K562 (cell line): ENCODE results near the gene KLRB1. TPM values are rescaled to one million over a fixed set of nuclear protein-coding genes. Genes with fewer than 3 reads are reported as not detected.

Source experiments
- E2F3 ChIP-seq: fragments of 250-450 bp; sonication (Bioruptor Pico); IDR thresholded peaks from 2 replicates; pipeline ENCODE4 v1.4.0; 2020; ENCODE audit warnings: mild to moderate bottlenecking
- LEF1 ChIP-seq: fragments of 450-650 bp; IDR thresholded peaks from 2 replicates; pipeline ENCODE4 v1.6.1; 2016; ENCODE audit warnings: mild to moderate bottlenecking
- MECOM ChIP-seq: fragments of 250-450 bp; sonication (Bioruptor Pico); IDR thresholded peaks from 2 replicates; pipeline ENCODE4 v1.8.0; 2022; ENCODE audit warnings: inconsistent platforms
- MTA3 ChIP-seq: fragments of 450-650 bp; formaldehyde crosslinking; IDR thresholded peaks from 2 replicates; pipeline ENCODE4 v1.6.1; 2017; ENCODE audit warnings: mild to moderate bottlenecking, borderline replicate concordance
- NCOA2 ChIP-seq, 2 experiments: fragments of 450-650 bp; IDR thresholded peaks; 2 replicates each; pipeline ENCODE4 v1.6.1; 2018; ENCODE audit warnings: mild to moderate bottlenecking in 2 of 2, moderate library complexity in 1 of 2; ENCODE audit not compliant: partially characterized antibody in 2 of 2
- NELFE ChIP-seq: IDR thresholded peaks from 2 replicates; pipeline ENCODE4 v1.6.1; 2011; ENCODE audit warnings: mild to moderate bottlenecking; ENCODE audit not compliant: insufficient read depth, insufficient read length
- POLR2AphosphoS2 ChIP-seq: IDR thresholded peaks from 2 replicates; pipeline ENCODE4 v1.6.1; 2012; ENCODE audit warnings: low read length, improper control_type of control experiment
- TCF7L2 ChIP-seq: fragments of 150-350 bp; IDR thresholded peaks from 2 replicates; pipeline ENCODE4 v1.6.1; 2016; ENCODE audit warnings: low read depth, mild to moderate bottlenecking, low read length, moderate library complexity
- ZKSCAN1 ChIP-seq: fragments of 150-350 bp; IDR thresholded peaks from 2 replicates; pipeline ENCODE4 v1.6.1; 2016; ENCODE audit warnings: low read depth, low read length
- polyA plus RNA-seq, 8 experiments: library from polyadenylated mRNA; depleted of rRNA in 4 of 8; stranded (reverse) in 5 of 8; unstranded in 3 of 8; fragments of >200 nt; fragmentation: Nextera tagmentation in 2 of 8; fragmentation: Illumina TruSeq in 1 of 8; extraction: Ambion mirVana in 2 of 8; extraction: Trizol in 1 of 8; gene quantifications; 2 replicates each; pipeline versions ENCODE4 v1.2.1 to v1.2.3, GENCODE V29; 2011 to 2014; ENCODE audit warnings: inconsistent platforms in 1 of 8, missing spikeins in 1 of 8
- total RNA-seq, 7 experiments: library from RNA; depleted of rRNA in 6 of 7; stranded (reverse); fragments of >200 nt in 6 of 7; fragmentation: Illumina TruSeq in 2 of 7; extraction: Trizol in 2 of 7; gene quantifications; 2 replicates each; pipeline versions ENCODE4 v1.2.1 to v1.2.3, GENCODE V29; 2011 to 2021; ENCODE audit warnings: low replicate concordance in 1 of 7
- TF ChIP-seq, protein P1 (sequence below), 2 experiments: IDR thresholded peaks; 2 replicates each; pipeline ENCODE4 v1.6.1; 2011; ENCODE audit warnings: borderline replicate concordance in 1 of 2, control low read depth in 1 of 2, low read depth in 1 of 2, low read length in 1 of 2, mild to moderate bottlenecking in 1 of 2, mixed read lengths in 1 of 2, moderate library complexity in 1 of 2; ENCODE audit not compliant: insufficient read depth in 1 of 2, insufficient read length in 1 of 2, poor library complexity in 1 of 2, severe bottlenecking in 1 of 2; ENCODE audit errors: extremely low read depth in 1 of 2
- TF ChIP-seq, protein P2 (sequence below): fragments of 450-650 bp; IDR thresholded peaks from 2 replicates; pipeline ENCODE4 v1.6.1; 2016; ENCODE audit warnings: mild to moderate bottlenecking, moderate library complexity
- TF ChIP-seq, protein P3 (sequence below): fragments of 450-650 bp; formaldehyde crosslinking; IDR thresholded peaks from 2 replicates; pipeline ENCODE4 v1.4.0; 2020; ENCODE audit warnings: mild to moderate bottlenecking, moderate library complexity

KLRB1 gene
- total and polyA plus RNA-seq, 9 of the 15 experiments (the other 6 are each of a cell fraction or from before 2014, with no cell fraction given): not detected

DNA sequence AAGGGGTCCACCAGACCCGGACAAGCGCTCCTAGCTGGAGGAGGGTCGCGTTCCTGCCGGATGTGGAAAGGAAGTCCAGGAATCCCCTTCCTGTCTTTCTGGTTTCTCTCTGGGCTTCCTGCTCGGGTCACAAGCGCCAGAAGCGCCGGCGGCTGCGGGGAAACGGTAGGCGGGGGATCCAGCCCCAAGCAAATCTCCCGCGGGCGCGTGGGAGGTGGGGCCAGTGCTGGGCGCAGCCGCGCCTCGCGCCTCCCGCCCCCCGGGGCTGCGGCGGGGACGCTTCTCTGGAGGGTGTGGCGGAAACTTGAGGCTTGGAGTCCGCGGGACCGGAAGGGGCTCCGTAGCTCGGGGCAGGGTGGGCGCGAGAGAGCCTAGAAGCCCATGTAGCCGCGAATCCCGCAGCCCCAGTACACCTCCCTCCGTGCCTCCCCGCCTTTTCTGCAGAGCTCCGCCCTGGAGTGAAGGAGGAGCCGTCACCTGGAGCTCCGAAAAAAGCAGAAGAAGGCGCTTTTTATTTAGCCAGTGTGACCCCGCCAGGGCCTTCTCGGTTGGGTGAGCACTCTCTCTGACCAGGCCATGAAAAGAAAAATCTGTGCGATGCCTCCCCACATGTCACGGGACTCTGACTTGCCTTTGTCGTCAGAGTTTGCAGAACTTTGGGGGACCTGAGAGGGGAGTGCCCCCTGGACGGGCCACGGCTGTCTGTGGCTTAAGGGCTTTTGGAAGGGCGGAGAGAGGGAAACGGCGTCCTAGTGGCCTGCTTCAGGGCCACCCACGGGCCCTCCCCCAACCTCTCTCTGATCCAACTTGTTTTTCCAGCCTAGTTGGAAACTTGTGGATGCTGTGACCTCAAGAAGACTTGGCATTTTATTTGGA, 40.3 kb upstream of the KLRB1 start (continued):
- TF ChIP-seq, protein P1, sequence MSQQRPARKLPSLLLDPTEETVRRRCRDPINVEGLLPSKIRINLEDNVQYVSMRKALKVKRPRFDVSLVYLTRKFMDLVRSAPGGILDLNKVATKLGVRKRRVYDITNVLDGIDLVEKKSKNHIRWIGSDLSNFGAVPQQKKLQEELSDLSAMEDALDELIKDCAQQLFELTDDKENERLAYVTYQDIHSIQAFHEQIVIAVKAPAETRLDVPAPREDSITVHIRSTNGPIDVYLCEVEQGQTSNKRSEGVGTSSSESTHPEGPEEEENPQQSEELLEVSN (IDR thresholded peaks at IDR 0.05; ENCODE audit: borderline replicate concordance in 1 of 2, extremely low read depth in 1 of 2, insufficient read depth in 1 of 2, insufficient read length in 1 of 2, low read depth in 1 of 2, low read length in 1 of 2, poor library complexity in 1 of 2, severe bottlenecking in 1 of 2): peak; percentile 85 to 93
- no peak for TF ChIP-seq MTA3
- TF ChIP-seq LEF1: 0 out of 2 replicates have a peak, but pooled peaks have one; percentile 42
- no peak for TF ChIP-seq MECOM (CRISPR knock-in tag)
- no peak for TF ChIP-seq NCOA2 (IDR thresholded peaks at IDR 0.05; ENCODE audit: partially characterized antibody in 2 of 2)
- no peak for TF ChIP-seq NELFE
- no peak for TF ChIP-seq TCF7L2
- TF ChIP-seq, protein P2, sequence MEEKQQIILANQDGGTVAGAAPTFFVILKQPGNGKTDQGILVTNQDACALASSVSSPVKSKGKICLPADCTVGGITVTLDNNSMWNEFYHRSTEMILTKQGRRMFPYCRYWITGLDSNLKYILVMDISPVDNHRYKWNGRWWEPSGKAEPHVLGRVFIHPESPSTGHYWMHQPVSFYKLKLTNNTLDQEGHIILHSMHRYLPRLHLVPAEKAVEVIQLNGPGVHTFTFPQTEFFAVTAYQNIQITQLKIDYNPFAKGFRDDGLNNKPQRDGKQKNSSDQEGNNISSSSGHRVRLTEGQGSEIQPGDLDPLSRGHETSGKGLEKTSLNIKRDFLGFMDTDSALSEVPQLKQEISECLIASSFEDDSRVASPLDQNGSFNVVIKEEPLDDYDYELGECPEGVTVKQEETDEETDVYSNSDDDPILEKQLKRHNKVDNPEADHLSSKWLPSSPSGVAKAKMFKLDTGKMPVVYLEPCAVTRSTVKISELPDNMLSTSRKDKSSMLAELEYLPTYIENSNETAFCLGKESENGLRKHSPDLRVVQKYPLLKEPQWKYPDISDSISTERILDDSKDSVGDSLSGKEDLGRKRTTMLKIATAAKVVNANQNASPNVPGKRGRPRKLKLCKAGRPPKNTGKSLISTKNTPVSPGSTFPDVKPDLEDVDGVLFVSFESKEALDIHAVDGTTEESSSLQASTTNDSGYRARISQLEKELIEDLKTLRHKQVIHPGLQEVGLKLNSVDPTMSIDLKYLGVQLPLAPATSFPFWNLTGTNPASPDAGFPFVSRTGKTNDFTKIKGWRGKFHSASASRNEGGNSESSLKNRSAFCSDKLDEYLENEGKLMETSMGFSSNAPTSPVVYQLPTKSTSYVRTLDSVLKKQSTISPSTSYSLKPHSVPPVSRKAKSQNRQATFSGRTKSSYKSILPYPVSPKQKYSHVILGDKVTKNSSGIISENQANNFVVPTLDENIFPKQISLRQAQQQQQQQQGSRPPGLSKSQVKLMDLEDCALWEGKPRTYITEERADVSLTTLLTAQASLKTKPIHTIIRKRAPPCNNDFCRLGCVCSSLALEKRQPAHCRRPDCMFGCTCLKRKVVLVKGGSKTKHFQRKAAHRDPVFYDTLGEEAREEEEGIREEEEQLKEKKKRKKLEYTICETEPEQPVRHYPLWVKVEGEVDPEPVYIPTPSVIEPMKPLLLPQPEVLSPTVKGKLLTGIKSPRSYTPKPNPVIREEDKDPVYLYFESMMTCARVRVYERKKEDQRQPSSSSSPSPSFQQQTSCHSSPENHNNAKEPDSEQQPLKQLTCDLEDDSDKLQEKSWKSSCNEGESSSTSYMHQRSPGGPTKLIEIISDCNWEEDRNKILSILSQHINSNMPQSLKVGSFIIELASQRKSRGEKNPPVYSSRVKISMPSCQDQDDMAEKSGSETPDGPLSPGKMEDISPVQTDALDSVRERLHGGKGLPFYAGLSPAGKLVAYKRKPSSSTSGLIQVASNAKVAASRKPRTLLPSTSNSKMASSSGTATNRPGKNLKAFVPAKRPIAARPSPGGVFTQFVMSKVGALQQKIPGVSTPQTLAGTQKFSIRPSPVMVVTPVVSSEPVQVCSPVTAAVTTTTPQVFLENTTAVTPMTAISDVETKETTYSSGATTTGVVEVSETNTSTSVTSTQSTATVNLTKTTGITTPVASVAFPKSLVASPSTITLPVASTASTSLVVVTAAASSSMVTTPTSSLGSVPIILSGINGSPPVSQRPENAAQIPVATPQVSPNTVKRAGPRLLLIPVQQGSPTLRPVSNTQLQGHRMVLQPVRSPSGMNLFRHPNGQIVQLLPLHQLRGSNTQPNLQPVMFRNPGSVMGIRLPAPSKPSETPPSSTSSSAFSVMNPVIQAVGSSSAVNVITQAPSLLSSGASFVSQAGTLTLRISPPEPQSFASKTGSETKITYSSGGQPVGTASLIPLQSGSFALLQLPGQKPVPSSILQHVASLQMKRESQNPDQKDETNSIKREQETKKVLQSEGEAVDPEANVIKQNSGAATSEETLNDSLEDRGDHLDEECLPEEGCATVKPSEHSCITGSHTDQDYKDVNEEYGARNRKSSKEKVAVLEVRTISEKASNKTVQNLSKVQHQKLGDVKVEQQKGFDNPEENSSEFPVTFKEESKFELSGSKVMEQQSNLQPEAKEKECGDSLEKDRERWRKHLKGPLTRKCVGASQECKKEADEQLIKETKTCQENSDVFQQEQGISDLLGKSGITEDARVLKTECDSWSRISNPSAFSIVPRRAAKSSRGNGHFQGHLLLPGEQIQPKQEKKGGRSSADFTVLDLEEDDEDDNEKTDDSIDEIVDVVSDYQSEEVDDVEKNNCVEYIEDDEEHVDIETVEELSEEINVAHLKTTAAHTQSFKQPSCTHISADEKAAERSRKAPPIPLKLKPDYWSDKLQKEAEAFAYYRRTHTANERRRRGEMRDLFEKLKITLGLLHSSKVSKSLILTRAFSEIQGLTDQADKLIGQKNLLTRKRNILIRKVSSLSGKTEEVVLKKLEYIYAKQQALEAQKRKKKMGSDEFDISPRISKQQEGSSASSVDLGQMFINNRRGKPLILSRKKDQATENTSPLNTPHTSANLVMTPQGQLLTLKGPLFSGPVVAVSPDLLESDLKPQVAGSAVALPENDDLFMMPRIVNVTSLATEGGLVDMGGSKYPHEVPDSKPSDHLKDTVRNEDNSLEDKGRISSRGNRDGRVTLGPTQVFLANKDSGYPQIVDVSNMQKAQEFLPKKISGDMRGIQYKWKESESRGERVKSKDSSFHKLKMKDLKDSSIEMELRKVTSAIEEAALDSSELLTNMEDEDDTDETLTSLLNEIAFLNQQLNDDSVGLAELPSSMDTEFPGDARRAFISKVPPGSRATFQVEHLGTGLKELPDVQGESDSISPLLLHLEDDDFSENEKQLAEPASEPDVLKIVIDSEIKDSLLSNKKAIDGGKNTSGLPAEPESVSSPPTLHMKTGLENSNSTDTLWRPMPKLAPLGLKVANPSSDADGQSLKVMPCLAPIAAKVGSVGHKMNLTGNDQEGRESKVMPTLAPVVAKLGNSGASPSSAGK: peak; percentile 83
- no peak for TF ChIP-seq ZKSCAN1
- TF ChIP-seq POLR2AphosphoS2: no peak
- peak; percentile 59; the same call in 1 of the 2 replicates for TF ChIP-seq E2F3 (CRISPR knock-in tag)
- TF ChIP-seq, protein P3, sequence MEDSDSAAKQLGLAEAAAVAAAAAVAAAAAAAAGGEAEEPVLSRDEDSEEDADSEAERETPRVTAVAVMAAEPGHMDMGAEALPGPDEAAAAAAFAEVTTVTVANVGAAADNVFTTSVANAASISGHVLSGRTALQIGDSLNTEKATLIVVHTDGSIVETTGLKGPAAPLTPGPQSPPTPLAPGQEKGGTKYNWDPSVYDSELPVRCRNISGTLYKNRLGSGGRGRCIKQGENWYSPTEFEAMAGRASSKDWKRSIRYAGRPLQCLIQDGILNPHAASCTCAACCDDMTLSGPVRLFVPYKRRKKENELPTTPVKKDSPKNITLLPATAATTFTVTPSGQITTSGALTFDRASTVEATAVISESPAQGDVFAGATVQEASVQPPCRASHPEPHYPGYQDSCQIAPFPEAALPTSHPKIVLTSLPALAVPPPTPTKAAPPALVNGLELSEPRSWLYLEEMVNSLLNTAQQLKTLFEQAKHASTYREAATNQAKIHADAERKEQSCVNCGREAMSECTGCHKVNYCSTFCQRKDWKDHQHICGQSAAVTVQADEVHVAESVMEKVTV (CRISPR knock-in tag): no peak
